ENCODE data around the gene CFAP97D1.

The CFAP97D1 gene

GRCh38 chr17:43780135-43780534 lies at the start of gene CFAP97D1:
CFAP97D1 (plus strand) TSS chr17:43780435; CDS start chr17:43780463, 28 bp downstream.
- DNase-seq (ENCODE audit: low spot score) = no peak

GRCh38 chr17:43732958-43733357 lies 47.3 kb upstream of the CFAP97D1 start:
- no peak for DNase-seq (ENCODE audit: low spot score)

GRCh38 chr17:43733956-43734355 lies 46.3 kb upstream of the CFAP97D1 start:
- no peak for DNase-seq (ENCODE audit: low spot score)

GRCh38 chr17:43734376-43734775 lies 45.9 kb upstream of the CFAP97D1 start:
- no peak for DNase-seq (ENCODE audit: low spot score)

GRCh38 chr17:43736389-43736788 lies 43.8 kb upstream of the CFAP97D1 start:
- DNase-seq (ENCODE audit: low spot score) = no peak

GRCh38 chr17:43737722-43738121 lies 42.5 kb upstream of the CFAP97D1 start:
- DNase-seq (ENCODE audit: low spot score) = no peak

- peak; percentile 82 for DNase-seq (ENCODE audit: low spot score)
Observed at GRCh38 chr17:43740541-43740940, 39.7 kb upstream of the CFAP97D1 start.

GRCh38 chr17:43741636-43742035 lies 38.6 kb upstream of the CFAP97D1 start:
- no peak for DNase-seq (ENCODE audit: low spot score)

GRCh38 chr17:43745541-43745940 lies 34.7 kb upstream of the CFAP97D1 start:
- peak; percentile 55 for DNase-seq (ENCODE audit: low spot score)

- no peak for DNase-seq (ENCODE audit: low spot score)
Observed at GRCh38 chr17:43750153-43750552, 30.1 kb upstream of the CFAP97D1 start.

- no peak for DNase-seq (ENCODE audit: low spot score)
Observed at GRCh38 chr17:43753493-43754129, 26.6 kb upstream of the CFAP97D1 start.

GRCh38 chr17:43754947-43755346 lies 25.3 kb upstream of the CFAP97D1 start:
- DNase-seq (ENCODE audit: low spot score) = no peak

- peak; percentile 42 for DNase-seq (ENCODE audit: low spot score)
Observed at GRCh38 chr17:43755389-43755875, 24.8 kb upstream of the CFAP97D1 start.

GRCh38 chr17:43756201-43756600 lies 24.0 kb upstream of the CFAP97D1 start:
- DNase-seq (ENCODE audit: low spot score) = no peak

- no peak for DNase-seq (ENCODE audit: low spot score)
Observed at GRCh38 chr17:43757171-43757660, 23.0 kb upstream of the CFAP97D1 start.

GRCh38 chr17:43758086-43758485 lies 22.1 kb upstream of the CFAP97D1 start:
- DNase-seq (ENCODE audit: low spot score) = no peak

GRCh38 chr17:43758497-43759174 lies 21.6 kb upstream of the CFAP97D1 start, which contains the start of gene SOST:
SOST (minus strand) TSS chr17:43758791; CDS start chr17:43758741, 50 bp downstream.
- DNase-seq (ENCODE audit: low spot score) = no peak

GRCh38 chr17:43759836-43760235 lies 20.4 kb upstream of the CFAP97D1 start:
- DNase-seq (ENCODE audit: low spot score) = no peak

GRCh38 chr17:43760254-43760852 lies 19.9 kb upstream of the CFAP97D1 start:
- peak; percentile 92 for DNase-seq (ENCODE audit: low spot score)

- peak; percentile 59 for DNase-seq (ENCODE audit: low spot score)
Observed at GRCh38 chr17:43766413-43767052, 13.7 kb upstream of the CFAP97D1 start.

GRCh38 chr17:43767053-43767712 lies 13.1 kb upstream of the CFAP97D1 start:
- no peak for DNase-seq (ENCODE audit: low spot score)

GRCh38 chr17:43767713-43768059 lies 12.5 kb upstream of the CFAP97D1 start:
- DNase-seq (ENCODE audit: low spot score) = no peak

All from hepatic stellate cell (primary cell).